Heart left ventricle (tissue), 13 donors: Measurements from ENCODE around the gene SORBS1.

Experiments
- CTCF ChIP-seq, 12 donors: fragments of 200-600 bp; sonication (generic) in 4 of 12; IDR thresholded peaks; one replicate each; pipeline versions ENCODE4 v1.5.0 to v1.8.0; 2018 to 2022; ENCODE audit warnings: antibody characterized with exemption in 12 of 12, mild to moderate bottlenecking in 5 of 12
- POLR2A ChIP-seq, 2 donors: fragments of 450-650 bp; IDR thresholded peaks; one replicate each; pipeline ENCODE4 v1.6.1; 2017; ENCODE audit warnings: antibody characterized with exemption in 2 of 2, mild to moderate bottlenecking in 2 of 2, moderate library complexity in 2 of 2
- donor health status: ischemic (EF 13 %, LVEDD 7.1; RV severe dilation, severe dysfunction).
- donor health status: DM: no; HTN: yes; CAD: no.
- donor health status: DM: no; HTN: no; CAD: no.
- donor health status: ischemic (EF 25% LVEDD 6.9; RV normal size, moderate dysfunction).
- donor health status: ischemic (EF 25% LVEDD 5.7; RV mildly dilated, moderate dysfunction).
- donor health status: ischemic (EF 35%, LVEDD 5.7; RV mildly dilated, moderate dysfunction).
- donor health status: nonischemic (EF 11% LVEDD 7.7; RV severe dilation, severe dysfunction).
- donor health status: DM: yes; HTN: yes; CAD: no.
- donor health status: PGD.
- donor health status: ischemic (EF 29% LVEDD 5.4; RV normal size, mild dysfunction).
- donor health status: nonischemic (EF 23%, LVEDD 6.1; RV moderate dilation, normal function).

GRCh38 chr10:95559896-95560277 is 1.3 kb downstream of the SORBS1 start:
- TF ChIP-seq CTCF (IDR thresholded peaks at IDR 0.05) (no peak), POLR2A (IDR thresholded peaks at IDR 0.05) (no peak)
